Frontal cortex (tissue), 4 donors: ENCODE measurements around the gene TNC. TPM values are rescaled to one million over a fixed set of nuclear protein-coding genes. Genes with fewer than 3 reads are reported as not detected.
A peak's percentile ranks its signal among the peaks of the same experiment; 100 is the strongest.

ENCODE experiments used
- DNase-seq, 2 donors: peaks; one replicate each; pipeline ENCODE4 v3.0.0; 2012; ENCODE audit warnings: low spot score in 2 of 2
- FAIRE-seq: peaks from 2 replicates; lab custom pipeline; 2012; peaks lifted over from hg19 to GRCh38; lab: Jason Lieb, UNC
- total RNA-seq: library from RNA; depleted of rRNA; stranded (reverse); fragments of >200 nt; gene quantifications from one replicate; pipeline ENCODE4 v1.2.3, GENCODE V29; 2014
- donor health status: control.
- donor health status: control.
- donor health status: control.

The TNC gene
- total RNA-seq, 1 donor from 2014 or later: 39.9 TPM

GRCh38 chr9:115063058-115063845, 54.7 kb downstream of the TNC start:
- FAIRE-seq (no peak), DNase-seq (no peak)

DNA sequence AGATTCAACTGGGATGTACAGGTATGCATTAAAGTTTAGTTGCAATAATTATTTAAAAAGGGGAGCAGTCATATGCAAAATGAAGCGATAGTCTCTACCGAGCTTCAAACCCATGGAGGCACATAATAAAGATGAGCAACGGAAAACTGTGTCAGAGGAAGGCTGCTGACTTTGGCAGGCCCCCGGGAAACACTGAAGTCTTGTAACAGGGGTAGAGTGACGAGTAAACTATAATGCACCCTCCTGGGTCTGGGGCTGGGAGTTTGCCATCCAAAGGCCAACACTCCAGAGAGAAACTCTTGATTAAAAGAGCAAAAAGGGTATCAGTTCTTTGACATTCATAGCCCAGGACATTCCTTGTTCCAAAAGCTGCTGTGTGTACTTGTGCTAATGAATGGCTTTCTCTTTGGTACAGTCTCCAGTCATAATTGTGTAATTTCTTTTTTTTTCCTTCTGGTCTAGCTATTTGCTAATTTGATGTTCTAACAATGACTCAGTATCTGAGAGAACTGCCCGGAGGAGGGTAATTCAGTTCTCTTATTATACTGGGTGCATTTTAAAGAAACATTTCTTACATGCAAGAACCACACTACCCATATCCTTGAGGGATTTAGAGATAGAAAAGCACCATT, 59.2 kb downstream of the TNC start:
- DNase-seq (no peak), FAIRE-seq (no peak)

GRCh38 chr9:115058175-115058574, 59.8 kb downstream of the TNC start:
- DNase-seq: no peak
- no peak for FAIRE-seq

DNA sequence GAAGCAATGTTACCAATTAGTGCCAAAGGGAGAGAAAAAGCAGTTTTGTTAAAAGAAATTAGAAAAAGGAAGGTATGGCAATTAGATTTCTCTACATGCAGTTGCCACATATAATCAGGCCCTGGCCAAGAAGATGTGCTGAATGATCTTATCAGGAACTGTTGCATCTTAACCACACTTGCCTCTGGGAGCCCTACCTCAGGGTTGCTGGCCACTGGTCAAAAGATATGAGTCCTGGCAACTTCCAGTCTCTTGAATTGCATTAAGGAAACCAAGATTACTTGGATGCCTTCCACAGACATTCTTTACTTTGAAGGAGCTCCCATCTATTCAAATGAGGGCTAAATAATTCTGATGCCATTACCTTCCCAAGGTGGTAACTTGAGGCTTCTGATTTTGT, 60.4 kb downstream of the TNC start:
- FAIRE-seq (no peak), DNase-seq (no peak)

GRCh38 chr9:115050002-115050490, 67.9 kb downstream of the TNC start:
- FAIRE-seq (no peak), DNase-seq (no peak)

DNA sequence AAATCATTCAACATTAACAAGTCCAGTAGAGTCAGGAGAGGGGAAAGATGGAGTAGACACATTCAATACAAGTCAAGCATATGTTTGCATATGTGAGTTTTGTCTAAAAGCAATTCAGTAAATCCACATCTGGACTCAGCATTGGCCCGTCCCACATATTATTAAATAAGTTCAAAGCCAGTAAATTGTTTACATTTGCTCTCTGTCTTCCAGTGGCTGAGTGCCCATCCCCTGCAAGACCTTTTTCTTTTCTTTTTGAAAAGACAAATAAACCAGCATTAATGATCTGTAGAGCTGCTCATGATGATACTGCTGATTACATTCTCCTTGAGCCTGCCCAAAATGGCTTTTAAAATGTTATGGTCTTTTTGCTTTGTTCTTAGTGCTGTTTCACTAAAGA, 71.1 kb downstream of the TNC start:
- no peak for DNase-seq
- no peak for FAIRE-seq

- FAIRE-seq (no peak), DNase-seq (no peak)
Measured at GRCh38 chr9:115046199-115046598, 71.8 kb downstream of the TNC start.

- no peak for FAIRE-seq
- no peak for DNase-seq
Measured at GRCh38 chr9:115043632-115044031, 74.3 kb downstream of the TNC start.

- no peak for FAIRE-seq
Measured at GRCh38 chr9:115042781-115043509, 75.0 kb downstream of the TNC start.

DNA sequence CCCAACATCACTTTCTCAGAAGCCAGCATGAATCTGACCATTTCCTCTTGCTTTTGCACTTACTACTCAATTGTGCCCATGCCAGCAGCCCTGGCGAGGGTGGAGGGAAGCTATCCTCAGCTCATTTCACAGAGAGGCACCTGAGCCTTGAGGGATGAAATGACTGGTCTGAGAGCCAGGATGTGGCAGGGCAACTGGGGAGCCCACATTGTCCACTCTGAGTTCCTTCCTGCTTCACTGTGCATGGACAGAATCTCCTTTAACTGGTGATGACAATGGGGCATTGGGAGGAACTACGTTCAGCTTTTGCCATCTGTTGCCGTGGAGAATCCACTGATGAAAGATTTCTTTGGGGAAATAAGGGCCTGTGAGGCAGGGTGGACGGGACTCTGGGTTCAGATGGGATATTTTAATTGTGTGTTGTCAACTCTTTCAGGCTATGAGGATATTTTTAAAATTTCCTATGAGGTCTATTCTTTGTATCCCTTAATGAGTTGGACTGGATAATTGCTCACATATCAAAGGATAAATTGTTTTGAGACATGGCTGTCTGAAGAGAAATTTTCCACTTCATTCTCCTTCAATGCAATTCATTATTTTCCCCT, 78.3 kb downstream of the TNC start:
- DNase-seq: no peak
- FAIRE-seq: no peak

More at GRCh38 chr9:115042781-115043509, 75.0 kb downstream of the TNC start:
- DNase-seq: no peak

- no peak for FAIRE-seq
- no peak for DNase-seq
Measured at GRCh38 chr9:115038178-115038577, 79.8 kb downstream of the TNC start.

DNA sequence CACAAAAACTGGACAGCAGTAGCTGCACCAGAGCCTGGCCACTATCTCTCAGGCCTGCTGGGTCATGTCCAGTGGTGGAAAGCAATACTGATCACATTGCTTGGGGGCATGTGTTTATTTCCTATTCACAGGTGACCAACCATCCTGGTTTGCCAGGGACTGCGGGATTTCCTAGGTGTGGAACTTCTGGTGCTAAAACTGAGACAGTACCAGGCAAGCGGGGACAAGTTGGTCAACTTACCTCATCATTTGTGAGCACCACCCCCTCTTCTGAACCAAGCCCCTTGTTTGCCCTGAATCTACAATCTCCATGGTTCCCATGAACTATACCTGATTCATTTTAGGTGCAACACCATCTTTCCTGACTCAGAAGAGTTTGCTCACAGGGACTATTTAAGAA, 81.3 kb downstream of the TNC start:
- no peak for DNase-seq
- no peak for FAIRE-seq

GRCh38 chr9:115035841-115036612, 81.9 kb downstream of the TNC start:
- peak in 1 of 2 donors; percentile 24 for DNase-seq
- FAIRE-seq: no peak

GRCh38 chr9:115034801-115035200, 83.2 kb downstream of the TNC start:
- DNase-seq (no peak), FAIRE-seq (no peak)

GRCh38 chr9:115033800-115034199, 84.2 kb downstream of the TNC start:
- no peak for FAIRE-seq
- no peak for DNase-seq

- FAIRE-seq: no peak
- DNase-seq: no peak
Measured at GRCh38 chr9:115032296-115032695, 85.7 kb downstream of the TNC start.

DNA sequence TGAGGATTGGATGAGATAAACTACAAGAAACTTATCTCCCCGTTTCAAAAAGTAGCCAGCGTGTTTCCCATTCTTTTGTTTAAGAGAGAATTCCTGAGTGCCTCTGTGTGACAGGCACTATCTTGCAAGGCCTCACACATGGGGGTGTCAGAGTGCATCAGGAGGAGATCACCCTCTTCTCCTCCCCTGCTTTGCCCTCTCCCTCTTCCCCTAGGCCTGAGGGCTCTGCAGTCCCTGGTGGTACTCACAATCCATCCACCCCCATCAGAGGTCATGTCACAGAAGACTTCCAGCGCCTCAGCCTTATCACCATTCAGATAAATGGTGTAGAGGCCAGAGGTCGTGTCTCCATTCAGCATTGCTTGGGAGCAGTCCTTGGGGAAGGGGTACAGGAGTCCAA, 88.0 kb downstream of the TNC start:
- DNase-seq (no peak), FAIRE-seq (no peak)

GRCh38 chr9:115025721-115026120, 92.2 kb downstream of the TNC start:
- DNase-seq: no peak

GRCh38 chr9:115024925-115025535, 92.9 kb downstream of the TNC start:
- FAIRE-seq: no peak

More at GRCh38 chr9:115025721-115026120, 92.2 kb downstream of the TNC start:
- FAIRE-seq: no peak

More at GRCh38 chr9:115024925-115025535, 92.9 kb downstream of the TNC start:
- no peak for DNase-seq
